Naive thymus-derived CD4-positive, alpha-beta T cell (primary cell): ENCODE data around the gene PRKCA. TPM values are rescaled to one million over a fixed set of nuclear protein-coding genes. Genes with fewer than 3 reads are reported as not detected.
"Not testable (repeated sequence)": the region's sequence is repeated elsewhere in the genome, so short reads cannot be mapped to it uniquely, and the experiment has no call there.

Experiments used
- ATAC-seq: fragments of 150-1000 bp; cut with Tn5 transposase; 2 replicates; pipeline ENCODE4 v1.10.0; 2021; ENCODE audit warnings: mild to moderate bottlenecking, moderate library complexity
- CTCF ChIA-PET: fragments of 350-600 bp; sonication (Branson Sonifier 250); formaldehyde crosslinking; loops from one replicate; lab custom pipeline; 2021; ENCODE audit warnings: antibody characterized with exemption; lab: Charles Lee
- POLR2A ChIA-PET: fragments of 350-600 bp; sonication (Branson Sonifier 250); formaldehyde crosslinking; loops from one replicate; lab custom pipeline; 2021; ENCODE audit warnings: antibody characterized with exemption, inconsistent platforms; lab: Charles Lee
- DNase-seq, 9 donors: peaks; one replicate each; pipeline versions ENCODE4 v3.0.0 to v3.0.0-alpha.2; 2020 to 2022; ENCODE audit warnings: mixed read lengths in 1 of 9
- H3K27ac ChIP-seq: one replicate; pipeline ENCODE4 v1.7.0; 2013; ENCODE audit warnings: mild to moderate bottlenecking, low read depth, low read length, moderate library complexity
- H3K27me3 ChIP-seq, 2 donors: one replicate each; pipeline ENCODE4 v1.7.0; 2013; ENCODE audit warnings: low read length in 2 of 2, mild to moderate bottlenecking in 2 of 2, moderate library complexity in 2 of 2; ENCODE audit not compliant: control insufficient read depth in 2 of 2, insufficient read depth in 2 of 2
- H3K36me3 ChIP-seq, 3 experiments: 1 replicate in 2 of 3; 2 replicates in 1 of 3; pipeline ENCODE4 v1.7.0; 2013; ENCODE audit warnings: low read length in 3 of 3, mild to moderate bottlenecking in 3 of 3, moderate library complexity in 1 of 3; ENCODE audit not compliant: insufficient read depth in 3 of 3, control insufficient read depth in 2 of 3
- H3K4me1 ChIP-seq, 2 donors: one replicate each; pipeline ENCODE4 v1.7.0; 2013; ENCODE audit warnings: low read length in 2 of 2, mild to moderate bottlenecking in 2 of 2, moderate library complexity in 1 of 2; ENCODE audit not compliant: control insufficient read depth in 2 of 2, insufficient read depth in 2 of 2
- H3K4me3 ChIP-seq: 2 replicates; pipeline ENCODE4 v1.7.0; 2013; ENCODE audit warnings: mild to moderate bottlenecking, low read length
- H3K9me3 ChIP-seq, 3 experiments: 1 replicate in 2 of 3; 2 replicates in 1 of 3; pipeline ENCODE4 v1.7.0; 2013; ENCODE audit warnings: low read length in 3 of 3; ENCODE audit not compliant: control insufficient read depth in 2 of 3
- H3K27ac Mint-ChIP-seq, 9 donors: one replicate each; pipeline ENCODE4 v1.8.0; 2020 to 2022; ENCODE audit warnings: mixed read lengths in 9 of 9, mild to moderate bottlenecking in 8 of 9, moderate library complexity in 5 of 9, inconsistent platforms in 2 of 9
- H3K27me3 Mint-ChIP-seq, 5 donors: one replicate each; pipeline ENCODE4 v1.8.0; 2021 to 2022; ENCODE audit warnings: mixed read lengths in 5 of 5, mild to moderate bottlenecking in 1 of 5
- H3K36me3 Mint-ChIP-seq, 5 donors: one replicate each; pipeline ENCODE4 v1.8.0; 2020 to 2022; ENCODE audit warnings: mixed read lengths in 5 of 5, mild to moderate bottlenecking in 3 of 5, inconsistent platforms in 1 of 5
- H3K4me1 Mint-ChIP-seq, 7 donors: one replicate each; pipeline ENCODE4 v1.8.0; 2020 to 2022; ENCODE audit warnings: mixed read lengths in 7 of 7, mild to moderate bottlenecking in 3 of 7, inconsistent platforms in 1 of 7
- H3K4me3 Mint-ChIP-seq, 10 donors: one replicate each; pipeline ENCODE4 v1.8.0; 2020 to 2022; ENCODE audit warnings: mild to moderate bottlenecking in 10 of 10, mixed read lengths in 10 of 10, moderate library complexity in 6 of 10, inconsistent platforms in 2 of 10
- H3K9me3 Mint-ChIP-seq, 11 donors: one replicate each; pipeline ENCODE4 v1.8.0; 2020 to 2022; ENCODE audit warnings: mixed read lengths in 11 of 11, mild to moderate bottlenecking in 4 of 11, inconsistent platforms in 1 of 11, moderate library complexity in 1 of 11
- intact Hi-C, 2 donors: fragments of 100-400 bp; cut with micrococcal nuclease; formaldehyde crosslinking; loops; one replicate each; pipeline ENCODE4 v1.15.1; 2023
- polyA plus RNA-seq, 2 donors: library from polyadenylated mRNA; unstranded; fragments of 300-500 nt; fragmentation: Illumina TruSeq; gene quantifications; one replicate each; pipeline ENCODE4 v1.2.3, GENCODE V29; 2021
- total RNA-seq, 6 experiments: library from RNA in 5 of 6; stranded (reverse) in 5 of 6; gene quantifications; 1 replicate in 5 of 6; 2 replicates in 1 of 6; pipeline ENCODE4 v1.2.3 and lab custom pipeline; 2021 to 2026

Gene PRKCA
- total and polyA plus RNA-seq, 7 experiments from 2014 or later = 4.1 to 186 (median 122) TPM

DNA sequence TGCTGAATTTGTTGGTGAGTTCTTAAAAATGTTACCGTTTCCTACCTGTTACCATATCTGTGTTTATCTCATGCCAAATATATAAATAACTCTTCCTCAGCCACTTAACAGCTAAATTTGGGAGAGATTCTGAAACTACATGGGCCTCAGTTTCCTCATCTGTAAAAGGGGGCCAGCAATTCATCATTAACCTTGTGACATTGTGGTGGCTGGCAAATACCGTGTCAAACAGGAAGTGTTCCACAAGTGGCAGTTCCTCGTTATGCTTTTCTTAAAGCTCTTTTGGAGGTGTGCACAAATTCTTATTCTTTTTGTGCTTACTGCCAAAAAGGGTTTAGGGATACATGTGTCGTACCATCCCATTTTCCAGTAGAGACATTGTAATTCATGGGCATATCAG, 312.1 kb downstream of the PRKCA start:
- ChIA-PET POLR2A (interaction anchor here (0.6 kb wide), 1 partner anchor 77 kb away, joined by 3 read pairs; no protein-coding TSS in a partner anchor), CTCF (interaction anchor here (0.6 kb wide), 1 partner anchor 34 kb away, joined by 3 read pairs; no protein-coding TSS in a partner anchor)
- H3K4me3 Mint-ChIP-seq = no peak overlapping the region
- peaks cover 6 to 40% (median 31%) of the 10 kb centered on the region in 5 donors for H3K36me3 Mint-ChIP-seq
- ATAC-seq (no peak), DNase-seq (no peak)
- Histone ChIP-seq H3K4me1 (peaks cover 0 to 5% of the 10 kb centered on the region in 2 donors), H3K36me3 (peaks cover 0 to 6% (median 0%) of the 10 kb centered on the region in 3 experiments), H3K9me3 (peaks cover 0 to 18% (median 10%) of the 10 kb centered on the region in 3 experiments), H3K27me3 (no peaks in the 10 kb centered on the region), H3K27ac (no peak overlapping the region), H3K4me3 (no peak overlapping the region)
- peak overlapping the region in 2 of 9 donors; percentile 42 to 62 for H3K27ac Mint-ChIP-seq
- intact Hi-C loops = no loop called here
- peaks cover 32 to 87% (median 66%) of the 10 kb centered on the region in 7 donors for H3K4me1 Mint-ChIP-seq
- H3K9me3 Mint-ChIP-seq = peaks cover 5 to 24% (median 17%) of the 10 kb centered on the region in 11 donors
- H3K27me3 Mint-ChIP-seq = no peaks in the 10 kb centered on the region

GRCh38 chr17:66619206-66619605, 316.8 kb downstream of the PRKCA start:
- Mint-ChIP-seq H3K4me1 (peaks cover 28 to 94% (median 73%) of the 10 kb centered on the region in 7 donors), H3K4me3 (no peak overlapping the region), H3K27me3 (no peaks in the 10 kb centered on the region), H3K27ac (no peak overlapping the region), H3K36me3 (peaks cover 0 to 17% (median 8%) of the 10 kb centered on the region in 5 donors), H3K9me3 (peaks cover 0 to 3% (median 0%) of the 10 kb centered on the region in 11 donors)
- ATAC-seq (no peak), DNase-seq (no peak)
- no peaks in the 10 kb centered on the region for H3K9me3 ChIP-seq
- POLR2A ChIA-PET = no interaction called here
- no peaks in the 10 kb centered on the region for H3K27me3 ChIP-seq
- no peaks in the 10 kb centered on the region for H3K36me3 ChIP-seq
- CTCF ChIA-PET = interaction anchor here (0.7 kb wide), 1 partner anchor 1393 kb away, joined by 3 read pairs; no protein-coding TSS in a partner anchor
- no peak overlapping the region for H3K27ac ChIP-seq
- no peak overlapping the region for H3K4me3 ChIP-seq
- peaks cover 0 to 5% of the 10 kb centered on the region in 2 donors for H3K4me1 ChIP-seq
- intact Hi-C loops = no loop called here

DNA sequence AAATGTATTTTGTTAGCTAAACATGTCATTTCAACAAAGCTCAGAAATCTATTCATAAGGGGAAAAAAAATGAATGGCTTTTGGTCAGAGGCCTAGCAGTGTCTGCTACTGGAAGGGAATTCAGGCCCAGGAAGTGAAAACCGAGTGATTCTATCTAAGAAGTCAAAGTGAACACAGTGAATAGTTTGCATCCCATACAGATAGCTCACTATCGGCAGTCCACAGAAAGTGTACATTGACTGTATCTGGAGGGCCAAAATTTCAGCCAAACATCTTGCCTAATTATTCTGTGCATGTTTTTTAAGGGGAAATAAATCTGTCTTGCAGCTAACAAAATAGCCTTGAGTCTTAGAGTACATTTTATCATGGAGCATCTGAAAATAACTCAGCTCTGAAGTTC, 318.1 kb downstream of the PRKCA start:
- ATAC-seq (no peak), DNase-seq (no peak)
- POLR2A ChIA-PET = interaction anchor here (0.6 kb wide), 3 partner anchors 161 to 324 kb away, joined by 3 read pairs; no protein-coding TSS in a partner anchor
- no peak overlapping the region for H3K4me3 Mint-ChIP-seq
- H3K9me3 ChIP-seq = no peaks in the 10 kb centered on the region
- H3K27me3 Mint-ChIP-seq = no peaks in the 10 kb centered on the region
- peak overlapping the region in 3 of 9 donors; percentile 7 to 59 (median 23) for H3K27ac Mint-ChIP-seq
- H3K4me1 ChIP-seq = no peaks in the 10 kb centered on the region
- H3K27ac ChIP-seq = no peak overlapping the region
- H3K27me3 ChIP-seq = no peaks in the 10 kb centered on the region
- peaks cover 19 to 91% (median 68%) of the 10 kb centered on the region in 7 donors for H3K4me1 Mint-ChIP-seq
- no peaks in the 10 kb centered on the region for H3K36me3 ChIP-seq
- peaks cover 0 to 3% (median 0%) of the 10 kb centered on the region in 11 donors for H3K9me3 Mint-ChIP-seq
- peaks cover 0 to 17% (median 3%) of the 10 kb centered on the region in 5 donors for H3K36me3 Mint-ChIP-seq
- CTCF ChIA-PET = no interaction called here
- H3K4me3 ChIP-seq = no peak overlapping the region
- intact Hi-C loops = no loop called here

DNA sequence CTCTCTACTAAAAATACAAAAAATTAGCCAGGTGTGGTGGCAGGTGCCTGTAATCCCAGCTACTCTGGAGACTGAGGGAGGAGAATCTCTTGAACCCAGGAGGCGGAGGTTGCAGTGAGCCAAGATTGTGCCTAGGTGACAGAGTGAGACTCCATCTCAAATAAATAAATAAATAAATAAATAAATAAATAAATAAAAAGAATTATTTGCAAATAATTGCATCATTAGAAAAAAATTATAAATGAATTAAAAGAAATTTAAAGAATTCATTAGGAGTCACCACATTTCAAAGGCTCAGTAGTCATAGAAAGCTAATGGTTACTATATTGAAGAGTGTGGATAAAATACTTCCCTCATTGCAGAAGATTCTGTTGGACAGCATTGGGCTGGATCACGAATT, 322.2 kb downstream of the PRKCA start:
- H3K27ac ChIP-seq, H3K4me3 ChIP-seq, H3K4me3 Mint-ChIP-seq, H3K4me1 ChIP-seq, H3K27me3 Mint-ChIP-seq, H3K36me3 ChIP-seq, H3K9me3 Mint-ChIP-seq, ATAC-seq, H3K9me3 ChIP-seq, H3K27me3 ChIP-seq, CTCF ChIA-PET, H3K27ac Mint-ChIP-seq, DNase-seq, POLR2A ChIA-PET: not testable (repeated sequence)
- intact Hi-C loops = loop anchor here (1.0 to 5.0 kb wide), 3 partner anchors 369 to 423 kb away; no protein-coding TSS in a partner anchor
- Mint-ChIP-seq H3K36me3 (peaks cover 0 to 19% (median 4%) of the 10 kb centered on the region in 5 donors), H3K4me1 (peaks cover 19 to 87% (median 72%) of the 10 kb centered on the region in 7 donors)

- H3K4me1 ChIP-seq = no peaks in the 10 kb centered on the region
- H3K27ac Mint-ChIP-seq = peak overlapping the region in 2 of 9 donors; percentile 9 to 77
- H3K4me1 Mint-ChIP-seq = peaks cover 19 to 87% (median 73%) of the 10 kb centered on the region in 7 donors
- H3K27me3 Mint-ChIP-seq = no peaks in the 10 kb centered on the region
- CTCF ChIA-PET = no interaction called here
- intact Hi-C loops = loop anchor here (1.0 to 5.0 kb wide), 3 partner anchors 370 to 424 kb away; no protein-coding TSS in a partner anchor
- POLR2A ChIA-PET = no interaction called here
- peaks cover 0 to 2% (median 0%) of the 10 kb centered on the region in 11 donors for H3K9me3 Mint-ChIP-seq
- H3K27ac ChIP-seq = no peak overlapping the region
- no peak overlapping the region for H3K4me3 ChIP-seq
- peak in 2 of 9 donors; percentile 20 to 28 for DNase-seq
- H3K9me3 ChIP-seq = no peaks in the 10 kb centered on the region
- H3K27me3 ChIP-seq = no peaks in the 10 kb centered on the region
- H3K36me3 ChIP-seq = no peaks in the 10 kb centered on the region
- ATAC-seq = no peak
- H3K36me3 Mint-ChIP-seq = peaks cover 0 to 19% (median 4%) of the 10 kb centered on the region in 5 donors
- peak overlapping the region in 1 of 10 donors; percentile 2 for H3K4me3 Mint-ChIP-seq
Observed at GRCh38 chr17:66625311-66625767, 322.9 kb downstream of the PRKCA start.

GRCh38 chr17:66627985-66628384, 325.6 kb downstream of the PRKCA start:
- CTCF ChIA-PET = interaction anchor here (0.9 kb wide), 1 partner anchor 14 kb away, joined by 3 read pairs; no protein-coding TSS in a partner anchor
- no peak overlapping the region for H3K27ac ChIP-seq
- peaks cover 0 to 3% of the 10 kb centered on the region in 2 donors for H3K4me1 ChIP-seq
- no peaks in the 10 kb centered on the region for H3K36me3 ChIP-seq
- H3K27me3 ChIP-seq = no peaks in the 10 kb centered on the region
- Mint-ChIP-seq H3K27ac (peak overlapping the region in 4 of 9 donors; percentile 31 to 69 (median 54)), H3K4me1 (peaks cover 27 to 89% (median 77%) of the 10 kb centered on the region in 7 donors), H3K27me3 (no peaks in the 10 kb centered on the region), H3K9me3 (no peaks in the 10 kb centered on the region), H3K36me3 (peaks cover 0 to 11% (median 4%) of the 10 kb centered on the region in 5 donors), H3K4me3 (no peak overlapping the region)
- H3K4me3 ChIP-seq = no peak overlapping the region
- intact Hi-C loops = loop anchor here in 1 of 2 donors (5.0 kb wide), 1 partner anchor 426 kb away; no protein-coding TSS in a partner anchor
- no peak for ATAC-seq
- DNase-seq = no peak
- POLR2A ChIA-PET = interaction anchor here (1.1 kb wide), 1 partner anchor 8 kb away, joined by 3 read pairs; no protein-coding TSS in a partner anchor
- no peaks in the 10 kb centered on the region for H3K9me3 ChIP-seq
